Adrenal gland (tissue), 12 donors: ENCODE data around the gene PLXNA2. TPM values are rescaled to one million over a fixed set of nuclear protein-coding genes. Genes with fewer than 3 reads are reported as not detected.

Experiments used
- DNase-seq, 7 donors: peaks; one replicate each; pipeline ENCODE4 v3.0.0-alpha.2; 2019 to 2020
- H3K27ac ChIP-seq, 5 donors: fragments of 200-600 bp; sonication (generic) in 4 of 5; 1 replicate in 3 of 5; 2 replicates in 2 of 5; pipeline versions ENCODE4 v1.5.1 to v1.8.0; 2016 to 2020; ENCODE audit warnings: mild to moderate bottlenecking in 1 of 5
- H3K27me3 ChIP-seq: fragments of 200-600 bp; 2 replicates; pipeline ENCODE4 v1.8.0; 2021
- H3K36me3 ChIP-seq, 2 donors: fragments of 200-600 bp; replicated peaks in 1 of 2; 1 replicate in 1 of 2; 2 replicates in 1 of 2; pipeline versions ENCODE4 v1.5.1 to v1.8.0; 2018 to 2022
- H3K4me1 ChIP-seq, 2 donors: fragments of 200-600 bp; replicated peaks in 1 of 2; 1 replicate in 1 of 2; 2 replicates in 1 of 2; pipeline versions ENCODE4 v1.5.1 to v1.8.0; 2018 to 2021
- H3K4me3 ChIP-seq, 4 donors: fragments of 200-600 bp; sonication (generic) in 3 of 4; one replicate each; pipeline ENCODE4 v1.5.1; 2016 to 2018
- H3K9me3 ChIP-seq, 3 donors: fragments of 200-600 bp; sonication (generic) in 1 of 3; replicated peaks in 1 of 3; 1 replicate in 2 of 3; 2 replicates in 1 of 3; pipeline versions ENCODE4 v1.5.1 to v1.8.0; 2016 to 2021
- POLR2A ChIP-seq, 2 donors: fragments of 450-650 bp; IDR thresholded peaks; one replicate each; pipeline ENCODE4 v1.6.1; 2017; ENCODE audit warnings: antibody characterized with exemption in 2 of 2, mild to moderate bottlenecking in 2 of 2, moderate library complexity in 1 of 2
- WGBS, 4 donors: extraction: QIAGEN DNeasy Blood & Tissue Kit in 2 of 4; methylation state at CpG; one replicate each; pipeline versions ENCODE4 v1.1.5 to v1.1.7; 2013 to 2017; 5-methylcytosine and 5-hydroxymethylcytosine counted together
- intact Hi-C, 2 donors: fragments of 100-400 bp; cut with DNase I; formaldehyde crosslinking; loops; one replicate each; pipeline versions ENCODE4 v1.14.1 to v1.15.0; 2022 to 2023
- polyA plus RNA-seq, 3 donors: library from polyadenylated mRNA; stranded (reverse); fragments of 200-250 nt in 2 of 3; fragments of 350-450 nt in 1 of 3; fragmentation: Illumina TruSeq in 1 of 3; extraction: RNeasy Lipid Tissue Mini Kit (QIAGEN cat#74804) in 1 of 3; gene quantifications; one replicate each; pipeline ENCODE4 v1.2.3, GENCODE V29; 2013 to 2014
- total RNA-seq, 9 donors: library from RNA; depleted of rRNA in 4 of 9; stranded (reverse); fragments of >200 nt in 4 of 9; fragments of 120-200 nt in 1 of 9; fragmentation: NEBNext Ultra II Directional in 1 of 9; extraction: Animal tissue kit (Norgen Biotek cat#: 25700) in 1 of 9; gene quantifications; one replicate each; pipeline versions ENCODE4 v1.1.0 to v1.2.4, GENCODE V29; 2013 to 2023
- TF ChIP-seq, protein P1 (sequence below), 6 experiments: fragments of 450-650 bp in 4 of 6; fragments of 200-600 bp in 2 of 6; sonication (generic) in 1 of 6; IDR thresholded peaks; 1 replicate in 5 of 6; 2 replicates in 1 of 6; pipeline versions ENCODE4 v1.5.1 to v1.8.0; 2016 to 2021; ENCODE audit warnings: antibody characterized with exemption in 6 of 6, mild to moderate bottlenecking in 2 of 6, moderate library complexity in 1 of 6
- donor health status: healthy with polysubstance abuse.
- donor health status: Bipolar disorder and iron deficiency.
- donor health status: DM: yes; HTN: yes; CAD: no.
- donor health status: DM: no; HTN: no; CAD: no.
- donor health status: DM: no; HTN: no; CAD: no.
- donor health status: DM: yes; HTN: yes; CAD: no.

PLXNA2 gene
- total and polyA plus RNA-seq, 12 donors = 2.7 to 9.4 (median 4.5) TPM

DNA sequence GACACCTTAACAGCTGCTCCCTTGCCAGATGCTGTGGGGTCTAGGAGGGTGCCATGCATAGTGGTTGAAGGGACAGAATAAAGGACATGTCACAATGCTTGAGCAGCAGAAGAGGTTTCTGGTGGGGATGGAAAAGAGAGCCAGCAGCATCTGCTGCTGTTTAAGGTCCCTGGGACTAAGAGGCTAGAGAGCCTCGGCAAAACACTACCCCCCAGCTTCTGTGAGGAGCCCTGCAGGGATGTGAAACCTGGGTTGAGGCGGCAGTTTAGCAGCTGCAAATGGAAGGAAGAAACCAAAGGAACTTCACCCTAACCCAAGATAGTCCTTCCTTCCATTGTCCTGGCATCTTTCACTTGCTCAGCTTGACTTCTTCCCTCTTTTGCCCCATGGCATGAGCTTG lies 39.4 kb downstream of the PLXNA2 start:
- intact Hi-C loops = no loop called here
- H3K36me3 ChIP-seq = no peaks in the 10 kb centered on the region
- H3K27me3 ChIP-seq = no peaks in the 10 kb centered on the region
- TF ChIP-seq POLR2A (IDR thresholded peaks at IDR 0.05) = no peak
- TF ChIP-seq, protein P1, sequence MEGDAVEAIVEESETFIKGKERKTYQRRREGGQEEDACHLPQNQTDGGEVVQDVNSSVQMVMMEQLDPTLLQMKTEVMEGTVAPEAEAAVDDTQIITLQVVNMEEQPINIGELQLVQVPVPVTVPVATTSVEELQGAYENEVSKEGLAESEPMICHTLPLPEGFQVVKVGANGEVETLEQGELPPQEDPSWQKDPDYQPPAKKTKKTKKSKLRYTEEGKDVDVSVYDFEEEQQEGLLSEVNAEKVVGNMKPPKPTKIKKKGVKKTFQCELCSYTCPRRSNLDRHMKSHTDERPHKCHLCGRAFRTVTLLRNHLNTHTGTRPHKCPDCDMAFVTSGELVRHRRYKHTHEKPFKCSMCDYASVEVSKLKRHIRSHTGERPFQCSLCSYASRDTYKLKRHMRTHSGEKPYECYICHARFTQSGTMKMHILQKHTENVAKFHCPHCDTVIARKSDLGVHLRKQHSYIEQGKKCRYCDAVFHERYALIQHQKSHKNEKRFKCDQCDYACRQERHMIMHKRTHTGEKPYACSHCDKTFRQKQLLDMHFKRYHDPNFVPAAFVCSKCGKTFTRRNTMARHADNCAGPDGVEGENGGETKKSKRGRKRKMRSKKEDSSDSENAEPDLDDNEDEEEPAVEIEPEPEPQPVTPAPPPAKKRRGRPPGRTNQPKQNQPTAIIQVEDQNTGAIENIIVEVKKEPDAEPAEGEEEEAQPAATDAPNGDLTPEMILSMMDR (IDR thresholded peaks at IDR 0.05) = no peak
- H3K27ac ChIP-seq = peak overlapping the region in 1 of 5 donors; percentile 59
- no peak for DNase-seq
- no peak overlapping the region for H3K4me3 ChIP-seq
- 64 to 85% (median 71%) methylated on average over 2 of the region's 2 CpGs for WGBS, 4 donors
- peaks cover 0 to 13% of the 10 kb centered on the region in 2 donors for H3K4me1 ChIP-seq
- no peaks in the 10 kb centered on the region for H3K9me3 ChIP-seq

DNA sequence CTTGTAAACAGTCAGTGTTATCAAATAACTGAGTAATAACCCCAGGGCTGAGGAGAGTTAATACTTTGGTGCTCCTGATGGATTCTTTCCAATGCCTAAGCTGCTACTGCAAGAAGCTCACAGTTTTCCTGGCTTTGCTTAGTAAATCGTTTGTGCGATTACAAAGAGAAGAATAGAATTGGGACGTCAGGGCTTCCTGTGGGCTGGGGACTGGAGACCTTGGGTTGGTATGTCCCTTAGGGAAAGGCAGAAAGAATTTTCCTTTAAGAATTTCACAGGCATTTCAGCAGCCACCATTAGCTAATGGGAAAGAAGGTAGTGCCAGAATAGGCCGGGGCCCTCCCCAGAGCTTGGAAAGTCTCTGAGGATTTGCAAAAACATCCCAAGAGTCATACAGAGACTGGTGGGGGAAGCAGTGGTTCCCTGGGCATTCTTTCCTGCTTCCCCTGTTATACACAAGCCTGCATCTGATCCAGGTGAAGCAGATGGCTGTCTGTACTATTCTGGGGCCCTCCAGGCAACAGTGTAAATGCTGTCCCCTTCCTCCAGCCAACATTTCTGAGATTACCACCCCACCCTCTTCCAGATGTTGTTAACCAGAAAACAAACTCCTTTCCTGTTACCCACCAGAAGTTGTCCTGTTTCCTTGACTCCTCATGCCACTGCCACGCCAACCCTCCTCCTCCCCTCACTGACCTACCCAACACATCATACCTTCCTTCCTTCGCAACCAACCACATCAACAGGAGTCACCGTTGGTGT lies 40.2 kb downstream of the PLXNA2 start:
- intact Hi-C loops = no loop called here

DNA sequence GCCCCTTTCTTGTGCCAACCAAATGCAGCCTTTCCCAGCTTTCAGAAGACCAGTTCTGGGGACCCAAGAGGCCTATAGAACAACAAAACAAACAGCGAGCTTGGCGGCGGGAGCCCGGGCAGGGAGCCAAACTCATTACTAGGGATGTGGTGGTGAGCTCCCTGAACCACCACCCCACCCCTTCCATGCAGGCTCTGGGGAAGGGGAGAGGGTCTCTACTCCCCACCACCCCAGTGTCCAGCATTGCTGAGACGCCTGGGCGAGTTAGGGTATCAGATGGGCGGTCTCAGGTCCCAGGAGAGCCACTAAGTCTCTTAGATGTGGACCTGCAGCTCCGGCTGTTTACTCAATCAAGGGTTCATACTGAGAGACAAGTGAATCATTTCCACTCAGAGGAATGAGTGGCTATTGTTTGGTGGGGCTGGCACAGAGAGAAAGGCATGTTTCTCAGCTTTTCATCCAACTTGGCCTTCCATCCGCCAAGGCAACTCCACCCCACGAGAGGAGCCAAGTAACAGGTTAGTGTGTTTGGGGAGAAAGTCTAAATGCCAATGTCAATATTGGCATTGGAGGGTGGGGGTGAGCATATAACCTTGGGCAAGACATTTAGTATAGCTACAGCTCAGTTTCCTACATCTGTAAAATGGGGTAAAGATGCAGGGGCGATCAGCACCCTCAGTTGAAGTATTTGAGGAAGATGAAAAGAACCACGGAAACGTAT lies 40.9 kb downstream of the PLXNA2 start:
- 76 to 91% (median 85%) methylated on average over 12 to 13 of the region's 13 CpGs for WGBS, 4 donors
- TF ChIP-seq POLR2A (IDR thresholded peaks at IDR 0.05) = no peak
- TF ChIP-seq, protein P1 (IDR thresholded peaks at IDR 0.05) = no peak
- no peak overlapping the region for H3K4me3 ChIP-seq
- H3K9me3 ChIP-seq = no peaks in the 10 kb centered on the region
- DNase-seq = no peak
- H3K4me1 ChIP-seq = peaks cover 0 to 13% of the 10 kb centered on the region in 2 donors
- no peaks in the 10 kb centered on the region for H3K27me3 ChIP-seq
- no peaks in the 10 kb centered on the region for H3K36me3 ChIP-seq
- peak overlapping the region in 1 of 5 donors; percentile 59 for H3K27ac ChIP-seq
- intact Hi-C loops = no loop called here

More for the DNA sequence above, 40.2 kb downstream of the PLXNA2 start:
- Histone ChIP-seq H3K4me1 (peaks cover 0 to 13% of the 10 kb centered on the region in 2 donors), H3K4me3 (no peak overlapping the region), H3K27me3 (no peaks in the 10 kb centered on the region), H3K27ac (peak overlapping the region in 1 of 5 donors; percentile 59), H3K36me3 (no peaks in the 10 kb centered on the region), H3K9me3 (no peaks in the 10 kb centered on the region)
- WGBS, 4 donors = 75 to 82% (median 77%) methylated on average over 7 of the region's 7 CpGs
- TF ChIP-seq, protein P1 (IDR thresholded peaks at IDR 0.05) = no peak
- no peak for TF ChIP-seq POLR2A (IDR thresholded peaks at IDR 0.05)
- no peak for DNase-seq

DNA sequence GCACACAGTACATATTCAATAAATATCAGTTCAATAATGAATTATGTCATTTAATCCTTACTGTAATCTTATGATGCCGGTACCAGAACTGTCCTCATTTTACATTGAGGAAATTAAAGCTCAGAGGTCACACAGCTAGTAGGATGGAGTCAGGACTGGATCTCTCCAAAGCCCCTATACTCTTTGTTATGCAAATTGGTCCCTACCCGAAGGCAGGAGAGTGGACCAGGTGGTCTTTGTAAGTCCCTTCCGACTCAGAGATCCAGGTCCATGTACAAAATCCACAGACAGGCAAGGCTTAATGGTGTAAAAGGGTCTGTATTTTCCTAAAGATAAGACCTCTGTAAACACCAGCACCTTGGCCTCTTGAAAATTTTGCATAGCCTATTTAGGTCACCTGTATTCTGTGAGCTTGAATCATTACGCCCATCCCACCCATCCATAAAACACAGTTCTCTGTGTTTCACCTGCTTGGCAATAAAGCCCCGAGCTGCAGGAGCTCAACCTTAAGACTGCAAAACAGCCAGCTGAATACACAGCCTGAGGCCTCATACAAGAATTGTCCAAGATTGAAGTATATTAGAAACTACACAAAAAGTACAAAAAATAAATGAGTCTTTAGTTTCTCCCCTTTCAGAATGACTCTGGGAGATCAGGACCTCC lies 41.7 kb downstream of the PLXNA2 start:
- no peaks in the 10 kb centered on the region for H3K36me3 ChIP-seq
- no peaks in the 10 kb centered on the region for H3K9me3 ChIP-seq
- intact Hi-C loops = no loop called here
- peaks cover 0 to 13% of the 10 kb centered on the region in 2 donors for H3K4me1 ChIP-seq
- no peak overlapping the region for H3K4me3 ChIP-seq
- 88 to 97% (median 93%) methylated on average over 5 of the region's 5 CpGs for WGBS, 4 donors
- TF ChIP-seq POLR2A (IDR thresholded peaks at IDR 0.05) = no peak
- TF ChIP-seq, protein P1 (IDR thresholded peaks at IDR 0.05) = no peak
- peak overlapping the region in 1 of 5 donors; percentile 59 for H3K27ac ChIP-seq
- no peaks in the 10 kb centered on the region for H3K27me3 ChIP-seq
- DNase-seq = no peak
